ENCODE data around the gene ADARB1. TPM values are rescaled to one million over a fixed set of nuclear protein-coding genes. Genes with fewer than 3 reads are reported as not detected.

Gene ADARB1
- total and polyA plus RNA-seq, 12 donors: 7.2 to 21.6 (median 16.1) TPM

DNA sequence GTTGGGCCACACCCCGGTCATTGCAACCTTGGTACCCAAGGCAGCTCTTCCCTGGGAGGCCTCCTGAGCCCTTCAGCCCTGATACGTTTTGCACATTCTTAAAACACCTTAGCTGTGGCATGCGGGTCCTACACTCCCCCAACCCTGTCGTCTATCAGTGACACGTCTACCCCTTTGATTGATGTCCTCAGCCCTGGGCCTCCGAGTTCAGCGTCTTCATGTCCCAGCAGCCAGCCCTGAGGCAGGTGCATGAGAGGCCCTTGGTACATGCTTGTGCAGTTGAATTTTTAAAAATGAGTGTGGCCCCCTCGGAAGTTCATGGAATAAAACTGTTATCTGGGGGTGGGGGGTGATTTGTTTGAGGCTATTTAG is 38.9 kb upstream of the ADARB1 start:
- DNase-seq: no peak
- no peak for TF ChIP-seq POLR2A (IDR thresholded peaks at IDR 0.05)
- TF ChIP-seq CTCF (IDR thresholded peaks at IDR 0.05): no peak
- peaks cover 0 to 35% of the 10 kb centered on the region in 2 donors for H3K4me1 ChIP-seq (replicated peaks in 1 of 2)
- no peak overlapping the region for H3K27ac ChIP-seq
- WGBS, 4 donors: 84 to 90% (median 86%) methylated on average over 8 of the region's 8 CpGs
- no peaks in the 10 kb centered on the region for H3K27me3 ChIP-seq
- intact Hi-C loops (cut with DNase I): no loop called here
- no peak overlapping the region for H3K4me3 ChIP-seq
- peaks cover 0 to 4% (median 0%) of the 10 kb centered on the region in 3 donors for H3K9me3 ChIP-seq (replicated peaks in 1 of 3)
- no peaks in the 10 kb centered on the region for H3K36me3 ChIP-seq (replicated peaks in 1 of 2)

GRCh38 chr21:45036630-45037029 is 37.8 kb upstream of the ADARB1 start:
- Histone ChIP-seq H3K27me3 (no peaks in the 10 kb centered on the region), H3K36me3 (replicated peaks in 1 of 2) (no peaks in the 10 kb centered on the region), H3K4me1 (replicated peaks in 1 of 2) (peaks cover 0 to 42% of the 10 kb centered on the region in 2 donors), H3K4me3 (no peak overlapping the region), H3K9me3 (replicated peaks in 1 of 3) (peaks cover 0 to 4% (median 0%) of the 10 kb centered on the region in 3 donors), H3K27ac (no peak overlapping the region)
- no peak for TF ChIP-seq POLR2A (IDR thresholded peaks at IDR 0.05)
- TF ChIP-seq CTCF (IDR thresholded peaks at IDR 0.05): no peak
- no peak for DNase-seq
- intact Hi-C loops (cut with DNase I): no loop called here
- 35 to 67% (median 57%) methylated on average over 1 of the region's 1 CpG for WGBS, 4 donors

DNA sequence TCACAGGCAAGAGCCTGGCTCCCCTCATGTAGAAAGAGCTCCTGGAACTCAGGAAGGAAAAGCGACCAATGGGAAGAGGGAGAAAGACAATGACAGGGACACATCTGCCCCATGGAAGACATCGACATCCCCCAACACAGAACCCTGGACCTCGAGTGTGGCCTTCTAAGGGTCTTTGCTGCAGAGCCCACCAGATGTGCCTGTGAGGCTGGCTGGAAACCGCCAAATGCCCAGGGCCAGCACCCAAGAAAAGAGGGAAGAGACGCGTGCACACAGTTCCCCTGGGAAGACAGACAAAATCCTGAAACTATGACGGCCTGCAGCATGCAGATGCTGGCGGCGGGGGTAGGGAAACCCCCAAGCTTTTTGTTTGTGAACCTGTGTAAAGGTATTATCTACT is 36.4 kb upstream of the ADARB1 start:
- no peak for TF ChIP-seq POLR2A (IDR thresholded peaks at IDR 0.05)
- TF ChIP-seq CTCF (IDR thresholded peaks at IDR 0.05): no peak
- intact Hi-C loops (cut with DNase I): no loop called here
- H3K36me3 ChIP-seq (replicated peaks in 1 of 2): no peaks in the 10 kb centered on the region
- no peak for DNase-seq
- no peak overlapping the region for H3K27ac ChIP-seq
- no peaks in the 10 kb centered on the region for H3K27me3 ChIP-seq
- peaks cover 0 to 34% of the 10 kb centered on the region in 2 donors for H3K4me1 ChIP-seq (replicated peaks in 1 of 2)
- no peak overlapping the region for H3K4me3 ChIP-seq
- 88 to 93% (median 89%) methylated on average over 9 of the region's 9 CpGs for whole genome bisulfite sequencing, 4 donors
- H3K9me3 ChIP-seq (replicated peaks in 1 of 3): peaks cover 0 to 4% (median 0%) of the 10 kb centered on the region in 3 donors

DNA sequence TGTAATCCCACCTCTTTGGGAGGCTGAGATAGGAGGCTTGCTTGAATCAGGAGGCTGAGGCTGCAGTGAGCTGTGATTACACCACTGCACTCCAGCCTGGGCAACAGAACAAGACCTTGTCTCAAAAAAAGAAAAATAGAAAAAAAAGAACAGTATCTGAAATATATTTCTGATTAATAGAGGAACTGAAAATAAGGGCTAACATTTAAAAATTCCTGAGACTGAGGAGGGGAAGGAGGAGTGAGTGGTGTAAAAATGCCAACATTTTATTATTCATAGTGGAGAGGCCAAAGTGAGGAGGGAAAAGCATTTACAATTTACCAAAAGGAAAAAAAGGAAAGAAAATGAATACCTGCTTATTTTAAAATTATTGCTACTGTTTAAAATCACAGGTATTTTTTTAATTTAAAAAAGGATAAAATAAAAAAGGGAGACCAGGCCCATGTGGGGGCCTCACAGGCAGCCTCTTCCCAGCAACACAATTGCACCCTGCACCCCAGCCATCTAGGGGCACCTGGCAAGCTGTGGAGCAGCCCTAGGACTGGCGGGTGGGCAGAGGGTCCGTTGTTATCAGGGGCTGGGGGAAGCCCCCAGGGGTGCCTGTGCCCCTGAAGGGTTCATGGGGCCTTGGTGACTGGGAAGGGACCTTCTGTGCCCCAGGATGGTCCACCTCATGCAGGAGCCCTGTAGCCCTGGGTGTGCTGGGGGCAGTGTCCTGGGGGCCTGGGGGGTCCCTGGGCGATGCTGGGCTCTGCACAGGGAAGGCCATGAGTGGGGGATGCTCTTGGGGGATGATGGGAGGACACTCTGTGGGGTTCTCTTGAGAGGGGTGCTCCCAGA is 34.8 kb upstream of the ADARB1 start:
- WGBS, 4 donors: 73 to 85% (median 82%) methylated on average over 1 to 3 of the region's 3 CpGs
- DNase-seq: no peak
- Histone ChIP-seq H3K27ac (peak overlapping the region in 3 of 5 donors; percentile 57 to 83 (median 74)), H3K4me1 (replicated peaks in 1 of 2) (peaks cover 0 to 34% of the 10 kb centered on the region in 2 donors), H3K4me3 (no peak overlapping the region), H3K36me3 (replicated peaks in 1 of 2) (no peaks in the 10 kb centered on the region), H3K27me3 (no peaks in the 10 kb centered on the region), H3K9me3 (replicated peaks in 1 of 3) (peaks cover 0 to 4% (median 0%) of the 10 kb centered on the region in 3 donors)
- intact Hi-C loops (cut with DNase I): no loop called here
- TF ChIP-seq POLR2A (IDR thresholded peaks at IDR 0.05): no peak
- TF ChIP-seq CTCF (IDR thresholded peaks at IDR 0.05): no peak
